WTC11 (cell line): ENCODE results near the gene RAD51D.

Experiments
- ATF3 ChIP-seq: sonication (generic); formaldehyde crosslinking; conservative IDR thresholded peaks from 2 replicates; pipeline ENCODE4 v1.8.1; 2022; ENCODE audit warnings: mild to moderate bottlenecking, missing genetic modification reagents
- CTCF ChIP-seq: fragments of 200-600 bp; IDR thresholded peaks from 2 replicates; pipeline ENCODE4 v1.8.0; 2022; ENCODE audit warnings: antibody characterized with exemption
- ERG ChIP-seq: fragments of 250-450 bp; sonication (Bioruptor Pico); IDR thresholded peaks from 2 replicates; pipeline ENCODE4 v1.8.0; 2021; ENCODE audit warnings: mild to moderate bottlenecking
- ETV6 ChIP-seq: sonication (generic); formaldehyde crosslinking; IDR thresholded peaks from 2 replicates; pipeline ENCODE4 v1.8.1; 2022; ENCODE audit warnings: mild to moderate bottlenecking, missing genetic modification reagents
- FOXP4 ChIP-seq: sonication (generic); formaldehyde crosslinking; IDR thresholded peaks from 2 replicates; pipeline ENCODE4 v1.8.0; 2022; ENCODE audit warnings: mild to moderate bottlenecking, missing genetic modification reagents
- IRF2 ChIP-seq: sonication (generic); formaldehyde crosslinking; IDR thresholded peaks from 2 replicates; pipeline ENCODE4 v1.8.0; 2022; ENCODE audit warnings: low read depth, missing genetic modification reagents, borderline replicate concordance
- MAX ChIP-seq: sonication (generic); formaldehyde crosslinking; IDR thresholded peaks from 2 replicates; pipeline ENCODE4 v1.8.0; 2022; ENCODE audit warnings: mild to moderate bottlenecking, missing genetic modification reagents
- NFYB ChIP-seq: sonication (generic); formaldehyde crosslinking; conservative IDR thresholded peaks from 2 replicates; pipeline ENCODE4 v1.8.0; 2022; ENCODE audit warnings: low read depth, missing genetic modification reagents
- NR1H2 ChIP-seq: sonication (generic); formaldehyde crosslinking; IDR thresholded peaks from 2 replicates; pipeline ENCODE4 v1.9.0; 2021; ENCODE audit warnings: mild to moderate bottlenecking, moderate library complexity, missing genetic modification reagents
- SP1 ChIP-seq: sonication (generic); formaldehyde crosslinking; conservative IDR thresholded peaks from 2 replicates; pipeline ENCODE4 v1.8.1; 2022; ENCODE audit warnings: missing genetic modification reagents
- TCF7 ChIP-seq: sonication (generic); formaldehyde crosslinking; IDR thresholded peaks from 2 replicates; pipeline ENCODE4 v1.8.0; 2022; ENCODE audit warnings: mild to moderate bottlenecking, low read depth, missing genetic modification reagents, moderate library complexity
- TEAD4 ChIP-seq: sonication (generic); formaldehyde crosslinking; IDR thresholded peaks from 2 replicates; pipeline ENCODE4 v1.8.0; 2022; ENCODE audit warnings: mild to moderate bottlenecking, missing genetic modification reagents
- ZBTB21 ChIP-seq: sonication (generic); formaldehyde crosslinking; IDR thresholded peaks from 2 replicates; pipeline ENCODE4 v1.8.1; 2023; ENCODE audit warnings: mild to moderate bottlenecking, missing genetic modification reagents, borderline replicate concordance

- TF ChIP-seq TCF7 (CRISPR knock-in tag) (no peak), ERG (CRISPR knock-in tag) (no peak), ATF3 (CRISPR knock-in tag) (no peak), CTCF (no peak), NFYB (no peak), FOXP4 (CRISPR knock-in tag) (no peak), ETV6 (CRISPR knock-in tag) (no peak), NR1H2 (CRISPR knock-in tag) (no peak), TEAD4 (CRISPR knock-in tag) (no peak), IRF2 (CRISPR knock-in tag) (no peak), SP1 (CRISPR knock-in tag) (no peak), ZBTB21 (CRISPR knock-in tag) (no peak), MAX (CRISPR knock-in tag) (no peak)
Observed at GRCh38 chr17:35163886-35164285, 44.2 kb upstream of the RAD51D start.
